SK-MEL-5 (cell line): ENCODE data around the gene KCNIP1. TPM values are rescaled to one million over a fixed set of nuclear protein-coding genes. Genes with fewer than 3 reads are reported as not detected.

Experiments used
- DNase-seq: peaks from one replicate; pipeline ENCODE4 v3.0.0-alpha.2; 2016; ENCODE audit warnings: low read depth, low spot score
- in situ Hi-C: cut with HindIII; loops from 2 replicates; pipeline ENCODE4 v1.10.0; 2016; ENCODE audit warnings: low sequenced_read_pairs, high pct_unique_total_duplicates, low pct_unique_long_range_greater_than_20kb
- polyA plus RNA-seq, 2 experiments: library from polyadenylated mRNA; depleted of rRNA; stranded (reverse); fragments of >200 nt; gene quantifications; 2 replicates each; pipeline ENCODE4 v1.2.3, GENCODE V29; 2015
- total RNA-seq: library from RNA; depleted of rRNA; stranded (reverse); fragments of >200 nt; shearing (Covaris generic); gene quantifications from 2 replicates; pipeline ENCODE4 v1.2.3, GENCODE V29; 2014; rRNA removed

The KCNIP1 gene
- total RNA-seq, result not detected in 2 replicates
- polyA plus RNA-seq (2015; cell fraction: cytosol; rRNA removed), result not detected in 2 replicates
- not detected in 2 replicates for polyA plus RNA-seq (2015; cell fraction: nucleus; rRNA removed)

GRCh38 chr5:170503990-170504596 is at the start of gene KCNIP1:
Gene KCNIP1, plus strand, starts transcription at chr5:170504020.
- in situ Hi-C loops, result no loop called here
- no peak for DNase-seq

GRCh38 chr5:170463426-170463825 is 40.4 kb upstream of the KCNIP1 start:
- in situ Hi-C loops, result no loop called here

DNA sequence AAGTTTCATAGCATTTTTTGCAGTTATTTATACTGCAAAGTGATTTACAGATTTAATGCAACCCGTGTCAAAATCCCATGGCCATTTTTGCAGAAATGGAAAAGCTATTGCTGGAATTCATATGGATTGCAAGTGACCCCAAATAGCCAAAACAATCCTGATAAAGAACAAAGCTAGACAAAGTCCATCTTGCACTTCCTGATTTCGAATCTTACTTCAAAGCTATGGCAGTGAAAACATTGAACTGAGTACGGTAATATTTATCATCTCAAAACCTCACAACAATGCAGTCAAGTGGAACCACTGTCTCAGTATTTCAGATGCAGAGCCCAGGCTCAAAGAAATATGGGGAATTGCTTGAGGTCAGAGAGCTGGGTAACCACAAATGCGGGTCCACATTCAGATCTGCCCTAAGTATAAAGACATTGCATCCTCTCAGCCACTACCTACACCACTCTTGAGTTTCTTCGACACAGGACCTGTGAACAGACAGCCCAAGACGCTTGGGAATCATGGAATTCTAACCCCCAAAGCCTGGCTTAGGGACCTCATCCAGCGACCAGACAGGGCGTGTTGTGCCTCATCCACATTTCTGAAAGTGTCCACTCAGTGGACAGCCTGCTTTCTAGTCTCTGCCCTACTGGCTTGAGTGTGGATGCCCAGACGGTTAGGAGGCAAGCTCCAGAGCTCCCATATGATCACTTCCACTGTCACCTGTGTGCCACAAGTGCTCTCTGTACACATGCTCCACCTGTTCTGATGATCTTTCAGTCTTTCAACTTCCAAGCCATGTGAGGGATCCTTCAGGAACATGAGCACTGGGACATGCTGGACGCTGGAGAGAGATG is 39.3 kb upstream of the KCNIP1 start:
- in situ Hi-C loops, result no loop called here
- no peak for DNase-seq

More at GRCh38 chr5:170463426-170463825, 40.4 kb upstream of the KCNIP1 start:
- DNase-seq, result no peak

DNA sequence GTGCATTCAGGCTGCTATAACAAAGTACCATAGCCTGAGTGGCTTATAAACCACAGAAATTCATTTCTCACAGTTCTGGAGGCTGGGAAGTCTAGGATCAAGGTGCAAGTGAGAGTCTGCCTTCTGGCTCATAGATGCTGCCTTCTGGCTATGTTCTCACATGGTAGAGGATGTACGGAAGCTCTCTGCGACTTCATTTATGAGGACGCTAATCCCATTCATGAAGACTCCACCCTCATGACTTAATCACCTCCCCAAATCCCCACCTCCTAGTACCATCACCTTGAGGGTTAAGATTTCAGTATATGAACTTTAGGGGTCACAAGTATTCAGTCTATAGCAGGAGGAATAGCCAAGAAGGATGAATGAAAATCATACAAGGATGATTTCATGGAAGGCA is 37.3 kb upstream of the KCNIP1 start:
- no peak for DNase-seq
- in situ Hi-C loops, result no loop called here

DNA sequence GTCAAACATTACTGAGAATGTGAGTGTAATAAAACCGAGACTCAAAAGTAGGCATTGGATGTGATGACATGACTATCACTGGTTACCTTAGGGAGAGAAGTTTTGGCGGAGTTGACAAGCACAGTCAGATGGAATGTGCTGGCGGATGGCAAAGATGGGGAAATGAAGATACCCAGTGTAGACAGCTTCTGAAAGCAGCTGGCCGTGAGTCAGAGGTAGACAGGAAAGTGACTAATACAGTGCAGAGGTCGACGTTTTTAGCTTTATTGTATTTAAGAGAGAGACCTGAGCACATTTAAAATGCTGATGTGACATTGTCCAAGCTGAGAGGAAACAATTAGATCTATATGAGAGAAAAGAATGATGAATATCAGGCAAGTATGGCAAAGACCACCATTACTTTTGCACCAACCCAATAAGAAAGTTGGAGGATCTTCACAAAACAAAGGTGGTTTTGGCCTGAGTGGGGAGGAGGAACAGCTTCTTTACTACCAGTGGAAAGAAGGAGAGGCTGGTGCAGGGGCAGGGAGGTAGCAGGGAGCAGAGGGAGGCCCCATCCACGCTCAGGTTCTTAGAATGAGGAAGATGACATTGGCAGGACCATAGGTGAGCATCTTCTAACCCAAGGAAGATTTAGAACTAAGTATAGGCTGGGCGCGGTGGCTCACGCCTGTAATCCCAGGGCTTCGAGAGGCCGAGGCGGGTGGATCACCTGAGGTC is 36.7 kb upstream of the KCNIP1 start:
- in situ Hi-C loops, result no loop called here
- no peak for DNase-seq

GRCh38 chr5:170468633-170469285 is 35.1 kb upstream of the KCNIP1 start:
- in situ Hi-C loops, result no loop called here
- no peak for DNase-seq

DNA sequence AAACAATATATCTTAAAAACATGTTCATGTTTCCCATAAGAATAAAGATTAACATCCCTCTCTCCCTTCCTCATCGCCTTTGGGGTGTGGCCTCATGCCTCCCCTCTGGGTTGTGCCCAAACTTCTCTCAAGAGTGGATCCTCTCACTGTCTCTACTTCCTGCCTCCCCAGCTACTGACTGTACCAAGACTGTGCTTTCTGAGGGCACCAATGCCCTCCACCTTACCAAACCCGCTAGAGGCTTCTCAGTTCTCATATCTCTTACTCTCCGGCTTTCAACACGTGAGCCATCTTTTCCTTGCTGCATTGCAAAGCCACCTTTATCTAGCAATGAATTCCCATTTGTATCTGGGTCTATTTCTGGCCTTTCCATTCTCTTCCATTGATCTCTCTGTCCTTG is 34.4 kb upstream of the KCNIP1 start:
- no peak for DNase-seq
- in situ Hi-C loops, result no loop called here

DNA sequence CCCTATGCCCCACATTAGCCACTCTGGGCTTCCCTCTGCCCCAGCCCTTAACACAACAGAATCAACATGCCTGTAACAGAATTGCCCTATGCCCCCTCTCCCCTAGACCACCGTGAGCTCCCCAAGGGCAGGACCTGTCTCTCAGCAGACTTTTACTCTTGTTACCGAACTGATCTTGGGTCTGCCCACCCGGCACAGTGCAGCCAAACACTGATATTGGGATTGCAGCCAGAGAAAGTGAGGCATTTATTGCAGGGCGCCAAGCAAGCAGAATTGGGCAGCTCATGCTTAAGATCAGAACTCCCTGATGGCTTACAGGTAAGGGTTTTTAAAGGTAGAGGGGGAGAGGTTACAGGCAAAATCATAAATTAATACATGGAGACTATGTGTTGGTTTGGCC is 33.5 kb upstream of the KCNIP1 start:
- DNase-seq, result no peak
- in situ Hi-C loops, result no loop called here

GRCh38 chr5:170470808-170471404 is 32.9 kb upstream of the KCNIP1 start:
- no peak for DNase-seq
- in situ Hi-C loops, result no loop called here

GRCh38 chr5:170471551-170472178 is 32.2 kb upstream of the KCNIP1 start:
- in situ Hi-C loops, result no loop called here

GRCh38 chr5:170473642-170474041 is 30.2 kb upstream of the KCNIP1 start:
- in situ Hi-C loops, result no loop called here
- DNase-seq, result no peak

More at GRCh38 chr5:170471551-170472178, 32.2 kb upstream of the KCNIP1 start:
- DNase-seq, result no peak

DNA sequence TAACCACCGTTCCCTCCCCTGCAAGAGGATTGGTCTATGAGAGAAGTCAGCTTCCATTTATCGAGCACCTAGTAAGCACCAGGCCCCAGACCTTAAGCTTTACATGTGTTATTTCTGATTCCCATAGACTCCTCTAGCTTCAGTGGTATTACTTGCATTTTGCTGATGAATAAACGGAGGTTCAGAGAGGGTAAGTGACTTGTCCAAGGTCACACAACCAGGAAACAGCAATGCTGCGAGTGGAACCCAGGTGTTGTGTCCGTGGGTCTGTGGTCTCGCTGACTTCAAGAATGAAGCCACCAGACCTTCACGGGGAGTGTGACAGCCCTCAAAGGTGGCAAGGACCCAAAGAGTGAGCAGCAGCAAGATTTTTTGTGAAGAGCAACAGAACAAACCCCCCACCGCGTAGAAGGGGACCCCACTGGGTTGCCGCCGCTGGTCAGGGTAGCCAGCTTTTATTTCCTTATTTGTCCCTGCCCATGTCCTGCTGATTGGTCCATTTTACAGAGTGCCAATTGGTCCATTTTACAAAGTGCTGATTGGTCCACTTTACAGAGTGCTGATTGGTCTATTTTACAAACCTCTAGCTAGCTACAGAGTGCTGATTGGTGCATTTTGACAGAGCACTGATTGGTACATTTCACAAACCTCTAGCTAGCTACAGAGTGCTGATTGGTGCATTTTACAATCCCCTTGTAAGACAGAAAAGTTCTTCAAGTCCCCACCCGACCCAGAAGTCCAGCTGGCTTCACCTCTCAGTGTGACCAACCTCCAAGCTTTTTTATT is 29.1 kb upstream of the KCNIP1 start:
- DNase-seq, result no peak
- in situ Hi-C loops, result no loop called here

DNA sequence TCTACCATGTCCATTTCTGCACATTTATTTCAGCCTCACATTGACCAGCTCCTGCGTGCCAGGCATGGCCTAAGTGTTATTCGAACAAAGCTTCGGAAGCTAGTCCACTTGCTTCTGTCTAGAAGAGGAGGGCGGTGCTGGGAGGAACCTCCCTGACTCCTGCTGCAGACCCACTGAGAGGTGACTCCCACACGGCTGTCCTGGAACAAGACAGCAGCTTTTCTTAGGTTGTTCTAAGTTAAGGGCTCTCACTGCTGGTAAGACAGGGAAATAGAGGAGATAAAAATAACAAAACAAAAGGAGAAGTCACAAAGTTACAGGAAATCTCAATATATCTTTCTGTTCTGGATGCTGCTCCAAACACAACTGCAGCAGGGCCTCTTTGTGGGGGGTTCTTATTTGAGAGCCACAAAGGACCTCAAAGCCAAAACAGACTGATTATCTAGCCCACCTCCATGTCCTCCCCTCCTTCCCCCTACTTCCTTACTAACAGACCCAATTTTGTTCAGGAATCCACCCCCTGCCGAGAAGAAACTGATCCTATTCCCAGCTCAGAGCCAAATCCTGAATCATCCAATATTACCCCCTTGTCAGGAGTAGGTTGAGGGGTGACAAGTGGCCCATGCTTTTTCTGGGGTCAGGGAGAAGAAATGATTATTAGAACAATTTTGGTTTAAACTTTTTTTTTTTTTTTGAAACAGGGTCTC is 28.4 kb upstream of the KCNIP1 start:
- DNase-seq, result no peak
- in situ Hi-C loops, result no loop called here

DNA sequence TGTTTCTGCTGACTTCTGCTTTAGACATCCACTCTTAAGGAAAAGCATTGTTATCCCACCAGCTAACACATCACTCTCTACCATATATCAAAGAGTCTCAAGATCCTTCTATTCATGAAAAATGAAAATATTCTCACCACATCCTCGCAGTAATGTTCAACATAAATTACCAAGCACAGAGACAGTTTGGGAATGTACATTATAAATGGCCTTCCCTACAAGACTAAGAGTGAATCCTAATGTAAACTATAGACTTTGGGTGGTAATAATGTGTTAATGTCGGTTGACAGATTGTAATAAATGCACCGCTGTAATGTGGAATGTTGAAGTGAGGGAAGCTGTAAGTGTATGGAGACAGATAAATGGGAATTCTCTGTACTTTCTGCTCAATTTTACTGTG is 27.1 kb upstream of the KCNIP1 start:
- in situ Hi-C loops, result no loop called here
- DNase-seq, result no peak

DNA sequence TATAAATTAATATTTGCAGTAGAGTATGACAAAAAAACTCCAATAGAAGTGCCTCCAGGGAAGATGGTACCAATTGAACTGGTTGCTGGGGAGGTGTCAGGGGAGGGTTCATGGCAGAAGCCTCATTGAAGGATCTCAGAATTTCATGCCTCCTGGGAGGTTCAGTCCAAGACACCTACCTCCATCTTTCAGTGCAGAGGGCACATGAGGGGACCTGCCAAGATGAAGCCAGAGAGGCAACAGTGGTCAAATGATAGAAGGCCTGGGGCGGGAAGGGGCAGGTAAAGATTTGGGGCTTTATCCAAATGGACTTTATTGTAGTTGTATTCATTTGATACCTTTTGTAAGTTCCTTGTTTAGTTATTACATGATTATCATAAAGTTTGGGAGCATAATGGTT is 25.9 kb upstream of the KCNIP1 start:
- DNase-seq, result no peak
- in situ Hi-C loops, result no loop called here

GRCh38 chr5:170478306-170478705 is 25.5 kb upstream of the KCNIP1 start:
- in situ Hi-C loops, result no loop called here
- no peak for DNase-seq
